ENCODE data around the gene TYSND1.
"Not testable (repeated sequence)": the region's sequence is repeated elsewhere in the genome, so short reads cannot be mapped to it uniquely, and the experiment has no call there.

The TYSND1 gene

DNA sequence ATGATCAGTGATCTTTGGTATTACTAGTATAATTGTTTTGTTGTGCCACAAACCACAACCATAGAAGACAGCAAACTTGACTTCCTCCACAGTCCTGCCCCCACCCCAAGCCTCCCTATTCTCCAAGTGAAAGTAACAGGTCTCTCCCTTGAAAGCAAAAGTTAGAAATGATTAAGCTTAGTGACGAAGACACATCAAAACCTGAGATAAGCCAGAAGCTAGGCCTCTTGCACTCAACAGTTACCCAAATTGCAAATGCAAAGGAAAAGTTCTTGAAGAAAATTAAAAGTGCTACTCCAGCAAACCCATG lies 16.3 kb upstream of the TYSND1 start:
- no peak for DNase-seq

DNA sequence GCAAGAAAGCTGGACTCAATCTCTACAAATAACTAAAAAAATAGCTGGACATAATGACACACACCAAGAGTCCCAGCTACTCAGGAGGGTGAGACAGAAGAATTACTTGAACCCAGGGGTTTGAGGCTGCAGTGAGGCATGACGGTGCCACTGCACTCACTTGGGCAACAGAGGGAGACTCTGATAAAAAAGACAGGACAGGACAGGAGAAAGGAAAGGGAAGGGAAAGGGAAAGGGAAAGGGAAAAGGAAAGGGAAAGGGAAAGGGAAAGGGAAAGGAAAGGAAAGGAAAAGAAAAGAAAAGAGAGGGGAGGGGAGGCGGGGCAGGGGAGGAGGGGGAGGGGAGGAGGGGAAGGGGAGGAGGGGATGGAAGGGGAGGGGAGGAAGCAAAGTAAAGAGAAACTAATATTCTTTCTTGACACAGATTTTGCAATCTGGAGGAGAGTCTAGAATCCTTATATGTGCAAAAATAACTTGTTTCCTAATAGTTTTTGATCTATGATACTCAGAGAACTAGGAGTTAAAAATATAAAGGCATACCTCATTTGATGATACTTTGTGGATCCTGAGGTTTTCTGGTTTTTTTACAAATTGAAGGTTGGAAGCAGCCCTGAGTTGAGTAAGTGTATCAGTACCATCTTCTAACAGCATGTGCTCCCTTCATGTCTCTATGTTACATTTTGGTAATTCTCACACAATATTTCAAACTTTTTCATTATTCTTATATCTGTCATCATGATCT lies 15.8 kb upstream of the TYSND1 start:
- DNase-seq = no peak

DNA sequence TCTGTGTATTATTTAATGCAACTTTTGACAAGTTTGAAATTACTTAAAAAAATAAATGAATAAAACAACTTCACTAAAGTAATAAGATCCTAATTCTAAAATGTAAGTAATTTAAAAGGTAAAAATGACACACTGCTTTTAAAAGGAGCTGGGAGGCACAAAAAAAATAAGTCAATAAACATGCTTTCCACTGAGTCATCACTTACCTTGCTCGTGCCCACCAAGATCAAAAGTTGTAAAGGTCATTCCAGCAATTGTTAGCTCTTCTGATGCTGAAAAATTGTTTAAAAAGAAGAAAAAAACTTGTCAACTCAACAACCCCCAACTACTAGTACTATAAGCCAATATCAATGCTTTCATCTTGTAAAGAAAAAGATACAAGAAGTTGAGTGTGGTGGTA lies 14.3 kb upstream of the TYSND1 start:
- DNase-seq = no peak

DNA sequence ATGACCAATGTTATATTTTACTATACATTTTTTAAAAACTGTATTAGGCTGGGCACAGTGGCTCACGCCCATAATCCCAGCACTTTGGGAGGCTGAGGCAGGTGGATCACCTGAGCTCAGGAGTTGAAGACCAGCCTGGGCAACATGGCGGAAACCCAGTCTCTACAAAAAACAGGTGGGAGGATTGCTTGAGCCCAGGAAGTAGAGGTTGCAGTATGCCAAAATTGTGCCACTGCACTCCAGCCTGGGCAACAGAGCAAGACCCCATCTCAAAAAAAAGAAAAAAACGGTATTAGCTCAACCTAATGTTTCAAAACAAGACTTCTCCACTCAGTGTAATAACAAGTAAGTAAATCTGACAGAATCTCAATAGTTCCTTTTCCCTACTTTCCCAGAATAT lies 12.9 kb upstream of the TYSND1 start:
- not testable (repeated sequence) for DNase-seq

DNA sequence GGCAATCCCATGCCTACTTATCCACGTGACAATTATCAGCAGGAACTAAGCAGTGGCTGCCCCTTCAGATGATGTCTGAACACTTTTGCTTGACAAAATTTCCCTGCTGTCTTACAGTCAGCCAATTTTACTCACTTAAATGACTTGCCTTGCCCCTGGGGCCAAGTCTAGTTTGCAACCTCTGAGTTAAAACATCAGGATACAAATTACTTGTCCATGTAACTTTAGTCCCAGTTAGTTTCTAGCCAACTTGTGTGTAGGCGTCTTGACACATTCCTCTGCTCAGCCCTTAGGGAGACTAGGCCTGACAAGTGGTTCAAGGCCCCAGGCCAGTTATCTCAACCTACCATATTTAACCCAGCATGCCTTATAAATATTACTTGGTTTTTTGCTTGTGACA lies 11.6 kb upstream of the TYSND1 start:
- no peak for DNase-seq

DNA sequence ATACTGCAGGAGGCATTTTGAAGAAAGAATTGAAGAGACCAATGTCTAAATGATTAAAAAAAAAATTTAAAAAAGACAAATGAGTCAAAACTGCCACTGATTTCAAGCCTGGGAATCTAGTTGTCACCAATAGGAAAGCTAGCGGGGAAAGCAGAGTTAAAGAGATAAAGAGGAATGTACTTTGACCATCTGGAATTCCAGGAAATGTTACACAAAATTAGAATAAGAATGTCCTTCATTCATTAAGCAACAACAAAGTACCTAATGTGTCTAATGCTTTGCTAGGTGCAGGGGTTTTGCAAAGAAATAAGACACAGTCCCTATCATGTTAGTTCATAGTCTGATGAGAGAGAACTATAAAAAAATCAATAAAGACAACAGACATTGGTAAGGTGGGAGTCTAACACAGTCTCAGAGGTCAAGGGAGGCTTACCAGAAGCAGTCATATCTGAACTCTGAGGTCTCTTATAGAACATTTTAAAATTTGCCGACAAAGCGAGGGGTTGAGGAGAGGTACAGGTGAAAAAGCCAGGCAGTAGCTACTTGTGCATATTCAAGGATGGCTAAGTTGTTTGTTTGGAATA lies 8.8 kb upstream of the TYSND1 start:
- DNase-seq = no peak

DNA sequence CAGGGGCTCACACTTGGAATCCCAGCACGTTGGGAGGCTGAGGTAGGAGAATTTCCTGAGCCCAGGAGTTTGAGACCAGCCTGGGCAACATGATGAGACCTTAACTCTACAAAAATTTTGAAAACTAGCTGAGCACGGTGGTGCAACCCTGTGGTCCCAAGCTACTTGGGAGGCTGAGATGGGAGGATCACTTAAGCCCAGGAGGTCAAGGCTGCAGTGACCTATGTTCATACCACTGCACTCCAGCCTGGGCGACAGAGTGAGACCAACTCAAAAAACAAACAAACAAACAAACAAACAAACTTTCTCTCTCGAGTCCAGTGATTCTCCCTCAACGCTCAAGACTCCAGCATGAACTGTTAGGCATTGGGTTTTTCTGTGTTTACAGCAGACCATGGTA lies 2.0 kb upstream of the TYSND1 start:
- DNase-seq = no peak

DNA sequence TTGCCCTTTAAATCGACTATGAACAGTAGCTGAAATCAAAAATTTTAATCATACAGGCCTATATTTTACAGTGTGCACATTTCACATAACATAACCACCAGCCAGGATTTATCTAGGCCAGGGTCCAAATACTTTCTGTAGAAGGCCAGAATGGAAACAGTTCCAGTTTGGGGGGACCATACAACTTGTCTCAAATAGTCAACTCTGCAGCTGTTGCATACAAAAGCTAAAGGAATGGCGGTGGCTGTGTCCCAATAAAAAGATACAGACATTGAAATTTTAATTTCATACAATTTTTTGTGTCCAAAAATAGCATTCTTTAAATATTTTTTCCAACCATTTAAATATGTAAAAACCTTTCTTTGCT lies 742 bp upstream of the TYSND1 start:
- DNase-seq = no peak

DNA sequence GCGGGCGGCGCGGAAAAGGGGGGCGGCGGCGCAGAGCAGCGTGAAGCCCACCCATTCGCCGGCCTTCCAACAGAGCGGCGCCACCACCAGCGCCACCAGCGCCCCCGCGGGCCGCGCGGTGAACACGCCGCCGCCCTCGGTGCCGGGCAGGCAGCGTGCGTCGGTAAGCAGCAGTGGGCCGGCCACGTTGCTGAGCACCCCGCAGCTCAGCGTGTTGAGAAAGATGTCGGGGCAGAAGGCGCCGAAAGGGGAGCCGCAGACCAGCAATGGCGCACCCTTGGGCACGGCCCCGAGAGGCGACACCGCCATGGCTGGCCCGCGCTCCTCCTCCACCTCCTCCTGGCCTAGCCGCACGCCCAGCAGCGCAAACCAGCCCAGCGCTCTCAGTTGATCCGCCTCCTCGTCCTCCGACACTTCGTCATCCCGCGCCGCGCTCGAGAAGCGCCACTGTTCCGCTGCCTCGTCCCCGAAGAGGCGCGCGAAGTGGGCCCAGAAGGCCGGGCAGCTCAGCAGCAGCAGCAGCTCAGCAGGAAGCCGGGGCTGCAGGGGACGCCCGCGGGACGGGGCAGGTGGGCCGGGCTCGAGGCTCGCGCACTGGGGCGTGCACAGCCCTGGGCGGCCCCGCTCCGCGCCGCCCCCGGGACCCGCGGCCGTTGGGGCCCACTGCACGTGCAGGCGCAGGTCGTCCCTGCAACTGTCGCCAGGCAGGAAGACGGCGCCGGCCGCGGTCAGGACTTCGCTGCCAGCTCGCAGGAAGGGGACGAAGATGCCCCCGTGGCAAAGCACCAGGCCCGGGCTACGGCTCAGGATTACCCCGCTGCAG lies 623 bp downstream of the TYSND1 start:
- DNase-seq = peak; percentile 42

DNA sequence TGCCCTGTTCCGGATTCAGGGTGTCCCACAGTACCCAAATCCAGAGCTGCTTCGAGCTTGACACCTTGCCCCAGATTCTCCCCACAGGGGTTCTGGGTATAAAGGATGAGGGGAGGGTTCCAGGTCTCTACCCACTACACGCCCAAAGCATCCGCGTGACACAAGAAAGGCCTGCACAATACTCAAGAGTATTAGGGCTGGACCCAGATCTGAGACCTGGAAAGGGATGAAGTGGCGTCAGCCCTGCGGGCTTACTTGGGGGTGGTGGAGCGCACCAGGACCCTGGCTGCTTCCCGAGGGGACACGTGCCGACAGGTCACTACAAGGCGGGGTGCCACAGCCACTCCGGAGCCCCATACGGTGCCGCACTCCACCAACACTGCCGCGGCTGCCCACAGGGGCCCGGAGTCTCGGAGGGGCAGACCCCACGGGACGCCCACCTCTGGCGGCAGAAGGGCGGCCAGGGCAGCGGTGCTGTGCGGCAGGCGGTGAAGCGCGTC lies 1.3 kb downstream of the TYSND1 start:
- no peak for DNase-seq

DNA sequence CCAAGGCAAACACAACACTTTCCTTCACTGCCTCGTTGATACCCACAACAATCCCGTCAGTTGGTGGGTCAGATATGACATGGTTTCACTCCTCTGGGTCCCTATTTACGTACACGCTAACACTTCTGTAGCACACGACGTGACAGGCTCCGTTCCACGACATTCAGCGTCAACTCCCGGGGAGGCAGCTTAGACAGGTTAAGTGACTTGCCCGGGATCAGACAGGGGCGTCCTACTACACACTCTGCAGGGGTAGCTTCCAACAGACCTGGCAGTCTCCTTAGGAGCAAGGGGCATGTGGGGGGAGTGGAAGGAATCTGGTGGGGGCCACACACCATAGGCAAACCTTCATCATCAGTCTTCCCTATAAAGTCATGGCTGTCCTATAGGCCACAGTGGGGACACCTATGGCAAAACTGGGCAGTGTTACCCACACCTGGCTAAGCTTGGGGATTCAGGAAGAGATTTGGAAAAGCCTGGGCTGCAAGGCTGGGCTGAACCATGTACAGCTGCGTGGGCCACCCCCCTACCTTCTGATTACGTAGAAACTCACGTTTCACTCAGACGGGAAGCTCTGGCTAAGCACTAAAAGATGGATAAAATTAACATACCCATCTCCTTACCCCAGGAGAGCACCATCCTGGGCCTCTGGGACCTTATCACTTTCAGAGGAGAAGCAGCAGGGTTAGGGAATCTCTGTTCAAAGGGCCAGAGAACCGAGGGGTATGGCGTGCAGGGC lies 2.0 kb downstream of the TYSND1 start:
- no peak for DNase-seq

DNA sequence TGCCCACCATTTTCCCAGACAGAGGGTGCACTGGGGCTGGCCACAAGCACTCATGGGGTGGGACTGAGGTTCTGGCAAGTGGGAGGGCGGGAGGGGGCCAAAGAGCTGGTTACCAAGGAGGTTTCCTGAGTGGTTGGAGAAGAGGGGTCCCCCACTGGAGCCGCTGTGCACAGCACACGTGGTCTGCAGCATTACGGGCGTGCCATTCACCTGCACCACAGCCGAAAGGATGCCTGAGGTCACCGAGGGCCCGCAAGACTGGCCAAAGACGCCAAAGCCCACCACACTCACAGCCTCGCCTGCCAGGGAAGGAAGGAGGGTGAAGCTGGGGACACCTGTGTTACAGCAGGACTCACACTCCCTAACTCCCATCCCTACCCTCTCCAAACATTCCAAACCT lies 3.9 kb downstream of the TYSND1 start:
- no peak for DNase-seq

DNA sequence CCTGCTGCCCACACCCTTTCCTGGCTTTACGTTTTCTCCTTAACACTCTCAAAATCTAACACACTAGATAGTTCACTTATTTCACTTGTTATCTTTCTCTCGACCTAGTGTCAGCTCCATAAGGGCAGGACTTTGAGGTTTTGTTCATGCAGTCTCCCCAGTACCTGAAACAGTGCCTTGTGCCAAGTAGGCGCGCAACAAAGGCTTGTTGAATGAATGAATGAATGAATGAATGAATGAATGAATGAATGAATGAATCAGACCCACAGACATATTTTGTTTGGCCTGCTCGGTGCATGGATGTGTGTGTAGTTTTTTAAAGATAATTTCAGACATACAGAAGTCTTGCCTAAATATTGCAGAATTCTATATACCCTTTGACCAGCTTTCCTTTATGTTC lies 6.2 kb downstream of the TYSND1 start:
- DNase-seq = no peak

DNA sequence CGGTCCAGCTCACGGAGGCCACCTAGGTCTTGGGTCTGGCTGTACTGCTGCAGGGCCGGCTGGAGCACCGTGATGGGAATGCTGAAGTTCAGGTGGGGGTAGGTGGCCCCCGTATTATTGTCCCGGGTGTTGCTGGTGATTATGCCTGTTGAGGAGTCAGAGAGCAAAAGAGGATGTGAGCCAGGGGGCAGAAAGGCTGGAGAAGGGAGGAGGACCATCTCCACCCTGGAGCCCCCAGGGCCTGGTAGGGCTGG lies 6.6 kb downstream of the TYSND1 start:
- no peak for DNase-seq

DNA sequence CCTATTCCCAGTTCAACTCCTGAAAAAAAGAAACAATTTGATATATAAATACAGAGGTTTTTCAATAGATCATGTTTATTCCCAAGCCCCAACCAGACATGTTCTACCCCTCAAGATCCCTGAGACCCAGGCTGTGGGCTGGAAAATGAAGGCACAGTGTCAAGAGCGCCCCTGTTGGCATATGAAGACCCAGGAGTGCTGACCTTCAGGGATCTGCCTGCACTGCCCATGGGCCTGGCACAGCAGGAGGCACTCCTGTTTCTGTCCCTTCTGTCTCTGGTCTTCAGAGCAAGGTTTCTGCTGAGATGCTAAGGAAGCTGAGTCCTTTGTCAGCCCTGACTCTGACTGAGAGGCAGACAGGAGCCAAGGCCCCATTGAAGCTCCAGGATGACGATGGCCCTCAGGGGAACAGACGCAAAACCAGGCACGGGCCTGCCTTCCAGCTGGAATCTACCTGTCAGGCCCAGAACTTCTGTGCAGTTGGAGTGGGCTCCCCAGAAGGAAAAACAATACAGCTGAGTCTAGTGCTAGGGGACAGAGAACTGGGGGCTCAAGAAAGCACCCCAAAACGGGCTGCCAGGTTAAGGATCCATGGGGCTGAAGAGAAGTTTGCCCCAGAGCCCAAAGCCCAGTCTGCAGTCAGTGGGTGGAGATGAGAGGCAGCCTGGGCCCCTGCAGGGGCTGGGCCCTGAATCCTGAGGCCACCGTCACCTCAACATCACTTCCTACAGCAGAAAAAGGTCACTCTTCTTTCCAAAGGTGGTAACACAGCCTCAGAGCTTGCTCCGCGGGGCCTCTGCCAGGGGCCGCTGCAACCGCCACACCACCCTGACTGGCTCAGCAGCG lies 7.1 kb downstream of the TYSND1 start:
- DNase-seq = no peak

DNA sequence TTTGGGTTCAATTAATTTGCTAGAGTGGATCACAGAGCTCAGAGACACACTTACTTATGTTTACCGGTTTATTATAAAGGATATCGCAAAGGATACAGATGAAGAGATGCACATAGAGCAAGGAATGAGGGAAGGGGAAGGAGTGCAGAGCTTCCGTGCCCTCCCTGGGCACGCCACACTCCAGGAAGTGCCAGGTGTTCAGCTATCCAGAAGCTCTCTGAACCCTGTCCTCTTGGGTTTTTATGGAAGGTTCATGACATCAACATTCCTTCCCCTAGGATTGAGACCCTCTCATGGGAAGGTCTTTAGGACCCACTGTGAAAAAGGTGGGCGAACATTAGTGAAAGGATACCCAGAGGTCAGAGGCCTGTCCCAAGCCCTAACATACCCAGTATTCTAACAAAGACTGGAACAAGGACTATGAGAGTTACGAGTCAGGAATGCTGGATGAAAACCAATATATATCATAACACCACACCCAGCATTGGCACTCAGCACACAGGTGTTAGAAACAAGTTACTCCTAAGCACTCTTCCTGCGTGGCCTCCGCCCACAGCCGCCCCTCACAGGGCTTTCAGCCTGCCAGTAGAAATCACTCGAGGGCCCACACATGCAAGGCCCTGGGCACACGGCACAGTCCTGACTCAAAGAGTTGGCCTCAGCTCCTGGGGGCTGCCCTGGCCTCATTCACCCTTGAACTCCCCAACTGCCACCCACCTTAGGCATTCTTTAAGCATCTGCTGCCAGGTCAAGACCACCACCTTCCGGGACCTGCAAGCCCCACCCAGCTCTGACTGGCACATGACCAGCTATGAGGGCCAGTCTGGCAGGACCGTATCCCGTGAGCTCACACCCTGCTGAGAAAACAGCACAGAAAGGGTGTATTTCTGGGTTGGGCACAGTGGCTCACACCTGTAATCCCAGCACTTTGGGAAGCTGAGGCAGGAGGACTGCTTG lies 8.3 kb downstream of the TYSND1 start:
- DNase-seq = no peak

DNA sequence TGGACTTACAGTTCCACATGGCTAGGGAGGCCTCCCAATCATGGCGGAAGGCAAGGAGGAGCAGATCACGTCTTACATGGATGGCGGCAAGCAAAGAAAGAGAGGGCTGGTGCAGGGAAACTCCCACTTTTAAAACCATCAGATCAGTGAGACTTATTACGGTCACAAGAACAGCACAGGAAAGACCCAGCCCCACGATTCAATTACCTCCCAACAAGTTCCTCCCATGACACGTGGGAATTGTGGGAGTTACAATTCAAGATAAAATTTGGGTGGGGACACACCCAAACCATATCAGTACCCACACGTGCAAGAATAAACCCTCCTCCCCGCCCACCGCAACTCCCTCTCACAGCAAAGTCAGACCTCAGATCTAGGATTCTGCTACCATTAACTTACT lies 9.4 kb downstream of the TYSND1 start:
- DNase-seq = no peak

DNA sequence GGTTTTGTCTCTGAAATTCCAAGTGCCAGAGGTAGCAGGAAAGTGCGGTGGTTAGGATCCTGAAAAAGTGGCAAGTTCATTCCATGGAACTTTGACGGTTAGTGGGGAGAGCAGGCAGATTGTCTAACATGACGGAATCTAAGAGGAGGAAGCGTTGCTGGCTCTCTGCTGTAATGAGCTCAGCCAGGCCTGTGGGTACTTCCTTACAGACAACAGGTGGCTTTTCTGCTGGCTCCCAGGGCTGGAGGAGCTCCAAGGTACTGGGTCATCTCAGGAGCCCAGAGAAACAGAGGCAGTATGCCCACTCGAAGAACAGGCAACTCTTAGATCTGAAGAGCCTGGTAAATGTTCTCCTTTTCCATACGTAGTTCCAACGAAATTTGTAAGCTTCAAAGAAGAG lies 10.8 kb downstream of the TYSND1 start:
- DNase-seq = no peak

DNA sequence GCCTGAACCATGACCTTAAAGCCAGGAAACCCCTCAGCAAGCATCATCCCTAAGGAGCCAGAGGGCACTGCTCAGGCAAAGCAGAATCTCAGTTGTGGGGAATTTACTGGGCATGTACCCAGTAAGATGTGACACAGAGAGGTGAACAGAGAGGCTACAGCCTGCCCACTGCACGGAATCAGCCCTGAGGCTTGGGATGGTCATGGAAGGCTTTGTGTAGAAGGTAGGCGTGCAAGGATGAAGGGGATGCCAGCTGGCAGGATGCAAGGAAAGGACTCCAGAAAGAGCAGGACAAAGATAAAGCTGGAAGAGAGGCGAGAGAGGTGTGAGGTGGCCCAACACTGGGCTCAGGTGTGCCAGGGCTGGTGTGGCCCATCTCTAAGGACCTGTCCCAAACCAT lies 11.5 kb downstream of the TYSND1 start:
- no peak for DNase-seq

DNA sequence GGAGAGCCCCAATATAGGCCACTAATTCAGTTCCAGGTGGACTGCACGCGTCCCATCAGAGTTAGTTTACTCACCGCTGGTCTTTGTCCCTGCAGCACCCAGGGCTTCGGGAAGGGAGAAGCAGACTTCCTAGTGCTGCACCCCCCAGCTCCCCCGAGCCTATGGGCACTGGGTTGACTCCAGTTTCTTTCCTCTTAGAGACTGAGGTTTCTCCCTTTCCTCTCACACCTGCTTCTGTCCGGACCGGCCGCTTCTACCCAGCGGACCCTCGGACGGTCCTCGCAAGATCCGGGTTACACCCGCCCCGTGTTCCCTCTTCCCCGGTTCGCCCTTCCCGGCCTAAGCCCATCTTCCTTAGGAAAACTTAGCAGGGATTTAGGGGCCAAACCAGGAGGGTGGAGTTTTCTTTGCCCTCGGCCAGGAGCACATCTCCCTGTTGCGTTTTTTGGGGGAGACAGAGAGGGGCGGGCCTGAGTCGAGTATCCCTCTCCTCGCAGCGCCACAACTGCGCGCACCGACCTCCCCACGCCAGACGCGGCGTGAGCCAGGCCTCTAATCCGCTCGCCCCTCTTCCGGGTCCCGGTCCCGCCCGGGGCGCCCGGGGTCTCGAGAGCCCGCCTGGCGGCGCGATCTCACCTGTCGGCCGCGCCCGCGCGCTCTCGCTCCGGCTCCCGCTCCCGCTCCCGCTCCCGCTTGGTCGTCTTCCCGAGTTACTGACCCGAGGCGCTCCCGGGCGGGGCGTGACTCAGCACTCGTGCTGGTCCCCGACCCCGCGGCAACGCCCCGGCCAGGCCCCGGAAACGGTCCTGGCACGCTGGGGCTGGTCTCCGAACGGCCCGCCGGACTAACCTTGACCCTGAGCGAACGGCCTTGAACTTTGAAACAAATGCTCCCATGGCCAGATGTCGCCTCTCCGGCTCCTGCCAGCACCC lies 14.1 kb downstream of the TYSND1 start, which contains the start of gene AIFM2:
TSS of gene AIFM2 (minus strand) at position 728 of the 932 bp plus-strand sequence. CDS start 8,741 bp downstream, outside the sequence.
- DNase-seq = no peak
